ENCODE results near the gene GSK3B.

DNA sequence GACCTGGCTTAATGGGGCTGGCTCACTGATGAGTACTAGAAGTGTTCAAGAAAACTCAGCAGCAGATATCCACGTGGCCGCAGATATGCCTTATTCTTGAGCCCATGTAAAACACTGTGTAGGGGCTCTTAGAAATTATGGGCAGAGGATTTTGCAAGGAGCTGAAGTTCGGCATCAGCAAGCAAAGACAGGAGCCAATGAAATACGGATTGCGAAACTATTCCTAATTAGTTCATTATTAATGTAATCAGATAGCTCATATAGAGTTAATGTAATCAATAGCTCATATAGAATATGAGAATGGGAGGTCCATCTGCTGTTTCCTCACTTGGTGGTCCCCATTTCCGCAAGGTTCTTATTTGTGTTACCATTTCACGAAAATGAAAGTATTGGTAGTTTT is 9.0 kb upstream of the GSK3B start:
- no peak for TF ChIP-seq POLR2A (IDR thresholded peaks at IDR 0.05; ENCODE audit: low read length)
- TF ChIP-seq GATA1 (IDR thresholded peaks at IDR 0.05; ENCODE audit: low read depth, low read length) = no peak

All from erythroblast (primary cell).